Measurements from ENCODE around the gene NFKB2.

NFKB2 gene

DNA sequence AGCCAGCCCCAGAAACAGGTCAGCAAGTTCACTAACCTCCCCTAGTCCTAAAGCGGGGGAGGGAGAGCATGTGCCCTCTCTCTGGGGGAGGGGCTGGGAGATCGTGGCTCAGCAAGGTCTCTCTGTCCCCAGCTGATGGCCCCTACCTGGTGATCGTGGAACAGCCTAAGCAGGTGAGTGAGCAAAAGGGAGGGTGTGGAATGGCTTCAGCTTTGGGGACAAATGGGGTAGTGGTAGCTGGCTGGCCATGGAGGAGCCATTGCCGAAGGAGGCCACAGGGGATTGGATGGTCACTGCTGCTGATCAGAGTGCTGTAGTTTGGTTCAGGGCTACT lies 779 bp downstream of the NFKB2 start:
- DNase-seq, result no peak

DNA sequence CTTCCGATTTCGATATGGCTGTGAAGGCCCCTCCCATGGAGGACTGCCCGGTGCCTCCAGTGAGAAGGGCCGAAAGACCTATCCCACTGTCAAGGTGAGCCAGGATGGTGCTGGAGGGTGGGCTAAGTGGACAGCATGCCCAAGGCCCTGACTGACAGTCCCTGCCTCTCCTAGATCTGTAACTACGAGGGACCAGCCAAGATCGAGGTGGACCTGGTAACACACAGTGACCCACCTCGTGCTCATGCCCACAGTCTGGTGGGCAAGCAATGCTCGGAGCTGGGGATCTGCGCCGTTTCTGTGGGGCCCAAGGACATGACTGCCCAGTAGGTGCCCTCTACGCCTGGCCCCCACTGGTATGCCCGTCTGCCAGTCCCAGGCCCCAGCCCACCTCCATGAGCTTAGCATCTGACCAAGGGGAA lies 1.2 kb downstream of the NFKB2 start:
- DNase-seq, result no peak

DNA sequence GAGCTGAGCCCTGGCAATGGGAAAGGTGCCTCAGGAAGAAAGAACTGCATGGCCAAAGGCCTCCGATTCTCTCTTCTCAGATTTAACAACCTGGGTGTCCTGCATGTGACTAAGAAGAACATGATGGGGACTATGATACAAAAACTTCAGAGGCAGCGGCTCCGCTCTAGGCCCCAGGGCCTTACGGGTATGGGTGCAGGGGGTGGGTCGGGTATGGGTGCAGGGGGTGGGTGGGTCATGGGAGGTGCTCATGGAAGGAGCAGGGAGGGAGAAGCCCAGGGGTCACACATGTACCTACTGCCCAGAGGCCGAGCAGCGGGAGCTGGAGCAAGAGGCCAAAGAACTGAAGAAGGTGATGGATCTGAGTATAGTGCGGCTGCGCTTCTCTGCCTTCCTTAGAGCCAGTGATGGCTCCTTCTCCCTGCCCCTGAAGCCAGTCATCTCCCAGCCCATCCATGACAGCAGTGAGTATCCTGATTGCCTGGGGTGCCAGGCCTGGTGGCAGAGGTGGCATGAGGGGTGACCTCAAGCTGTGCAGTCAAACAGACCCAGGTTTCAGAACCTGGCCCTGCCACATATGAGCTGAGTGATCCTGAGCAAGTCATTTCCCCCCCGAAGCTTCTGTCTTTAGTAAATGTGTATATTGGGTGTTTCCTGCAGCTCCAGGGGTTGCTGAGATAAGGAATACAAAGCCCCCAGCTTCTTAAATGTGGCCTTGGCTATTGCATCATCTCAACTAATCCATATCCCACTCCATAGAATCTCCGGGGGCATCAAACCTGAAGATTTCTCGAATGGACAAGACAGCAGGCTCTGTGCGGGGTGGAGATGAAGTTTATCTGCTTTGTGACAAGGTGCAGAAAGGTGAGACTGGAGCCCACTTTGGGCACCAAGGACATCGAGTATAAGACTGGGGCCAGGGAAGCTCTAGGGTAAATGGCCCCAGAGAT lies 2.0 kb downstream of the NFKB2 start:
- DNase-seq, result no peak

DNA sequence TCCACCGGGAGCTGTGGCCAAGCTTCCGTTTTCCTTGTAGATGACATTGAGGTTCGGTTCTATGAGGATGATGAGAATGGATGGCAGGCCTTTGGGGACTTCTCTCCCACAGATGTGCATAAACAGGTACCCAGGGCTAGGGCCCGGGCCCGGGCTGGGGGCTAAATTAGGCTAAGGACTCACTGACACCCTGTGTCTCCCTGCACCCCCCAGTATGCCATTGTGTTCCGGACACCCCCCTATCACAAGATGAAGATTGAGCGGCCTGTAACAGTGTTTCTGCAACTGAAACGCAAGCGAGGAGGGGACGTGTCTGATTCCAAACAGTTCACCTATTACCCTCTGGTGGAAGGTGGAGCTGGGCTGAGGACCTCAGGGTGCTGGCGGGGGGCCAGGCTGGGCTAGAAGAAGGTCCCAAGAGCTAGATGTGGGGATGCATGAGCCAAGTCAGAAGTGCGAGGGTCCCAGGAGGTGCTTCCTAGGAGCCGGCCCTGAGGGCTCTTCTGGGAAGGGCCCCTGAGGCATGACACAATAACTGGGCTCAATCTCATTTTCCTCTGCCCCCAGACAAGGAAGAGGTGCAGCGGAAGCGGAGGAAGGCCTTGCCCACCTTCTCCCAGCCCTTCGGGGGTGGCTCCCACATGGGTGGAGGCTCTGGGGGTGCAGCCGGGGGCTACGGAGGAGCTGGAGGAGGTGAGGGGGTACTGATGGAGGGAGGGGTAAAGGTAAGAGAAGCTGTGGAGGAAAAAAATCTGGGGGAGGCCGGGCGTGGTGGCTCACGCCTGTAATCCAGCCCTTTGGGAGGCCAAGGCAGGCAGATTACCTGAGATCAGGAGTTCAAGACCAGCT lies 2.9 kb downstream of the NFKB2 start:
- DNase-seq, result no peak

DNA sequence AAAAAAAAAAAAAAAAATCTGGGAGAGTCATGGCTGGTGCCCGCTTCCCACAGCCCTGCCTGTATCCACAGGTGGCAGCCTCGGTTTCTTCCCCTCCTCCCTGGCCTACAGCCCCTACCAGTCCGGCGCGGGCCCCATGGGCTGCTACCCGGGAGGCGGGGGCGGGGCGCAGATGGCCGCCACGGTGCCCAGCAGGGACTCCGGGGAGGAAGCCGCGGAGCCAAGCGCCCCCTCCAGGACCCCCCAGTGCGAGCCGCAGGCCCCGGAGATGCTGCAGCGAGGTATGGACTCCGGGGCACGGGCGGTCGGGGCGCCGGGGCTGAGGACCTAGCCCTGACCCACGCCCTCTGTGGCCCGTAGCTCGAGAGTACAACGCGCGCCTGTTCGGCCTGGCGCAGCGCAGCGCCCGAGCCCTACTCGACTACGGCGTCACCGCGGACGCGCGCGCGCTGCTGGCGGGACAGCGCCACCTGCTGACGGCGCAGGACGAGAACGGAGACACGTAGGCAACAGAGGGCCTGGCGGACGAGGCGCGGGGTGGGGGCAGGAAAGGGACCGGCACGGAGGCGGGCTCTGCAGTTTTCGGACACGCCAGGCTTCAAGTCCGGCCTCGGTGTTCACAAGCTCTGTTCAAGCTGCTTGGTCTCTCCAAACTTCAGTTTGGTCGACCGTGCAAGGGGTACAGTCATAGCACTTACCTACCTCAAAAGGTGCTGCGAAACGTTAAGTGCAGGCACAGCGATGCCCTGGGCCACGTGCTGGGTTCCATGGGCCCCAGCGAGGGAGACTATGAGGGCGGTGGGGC lies 3.9 kb downstream of the NFKB2 start:
- peak; percentile 57 for DNase-seq

DNA sequence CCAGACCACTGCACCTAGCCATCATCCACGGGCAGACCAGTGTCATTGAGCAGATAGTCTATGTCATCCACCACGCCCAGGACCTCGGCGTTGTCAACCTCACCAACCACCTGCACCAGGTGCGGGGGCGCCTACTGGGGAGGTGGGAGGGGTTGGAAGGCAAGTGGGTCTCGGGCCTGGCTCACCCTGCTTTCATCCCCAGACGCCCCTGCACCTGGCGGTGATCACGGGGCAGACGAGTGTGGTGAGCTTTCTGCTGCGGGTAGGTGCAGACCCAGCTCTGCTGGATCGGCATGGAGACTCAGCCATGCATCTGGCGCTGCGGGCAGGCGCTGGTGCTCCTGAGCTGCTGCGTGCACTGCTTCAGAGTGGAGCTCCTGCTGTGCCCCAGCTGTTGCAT lies 4.6 kb downstream of the NFKB2 start:
- no peak for DNase-seq

DNA sequence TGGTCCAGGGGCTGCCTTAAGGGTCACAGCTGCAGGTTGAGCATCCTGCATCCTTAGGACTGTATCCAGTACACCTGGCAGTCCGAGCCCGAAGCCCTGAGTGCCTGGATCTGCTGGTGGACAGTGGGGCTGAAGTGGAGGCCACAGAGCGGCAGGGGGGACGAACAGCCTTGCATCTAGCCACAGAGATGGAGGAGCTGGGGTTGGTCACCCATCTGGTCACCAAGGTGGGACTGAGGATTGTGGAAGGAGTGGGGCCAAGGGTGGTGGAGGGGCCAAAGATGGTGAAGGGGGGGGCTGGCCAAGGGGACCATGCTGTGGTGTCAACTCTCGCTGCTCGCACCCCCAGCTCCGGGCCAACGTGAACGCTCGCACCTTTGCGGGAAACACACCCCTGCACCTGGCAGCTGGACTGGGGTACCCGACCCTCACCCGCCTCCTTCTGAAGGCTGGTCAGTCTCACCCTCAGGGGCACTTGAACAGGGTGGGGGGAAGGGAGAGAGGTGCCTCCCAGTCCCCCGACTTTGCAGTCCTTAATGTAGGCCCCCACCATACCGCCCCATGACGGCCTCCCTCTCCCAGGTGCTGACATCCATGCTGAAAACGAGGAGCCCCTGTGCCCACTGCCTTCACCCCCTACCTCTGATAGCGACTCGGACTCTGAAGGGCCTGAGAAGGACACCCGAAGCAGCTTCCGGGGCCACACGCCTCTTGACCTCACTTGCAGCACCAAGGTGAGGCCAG lies 5.3 kb downstream of the NFKB2 start:
- no peak for DNase-seq

DNA sequence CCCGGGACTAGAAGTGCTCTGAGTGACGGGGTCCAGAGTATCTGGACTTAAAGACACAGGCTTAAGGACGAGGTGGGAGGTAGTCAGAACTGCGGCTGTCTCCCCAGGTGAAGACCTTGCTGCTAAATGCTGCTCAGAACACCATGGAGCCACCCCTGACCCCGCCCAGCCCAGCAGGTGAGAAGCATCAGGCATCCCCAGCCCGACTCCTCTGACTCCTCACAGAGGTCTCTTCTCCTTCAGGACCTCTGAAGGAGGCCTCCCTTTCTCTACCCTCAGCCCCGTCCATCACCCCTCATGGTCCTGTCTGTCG lies 5.8 kb downstream of the NFKB2 start:
- DNase-seq, result no peak

DNA sequence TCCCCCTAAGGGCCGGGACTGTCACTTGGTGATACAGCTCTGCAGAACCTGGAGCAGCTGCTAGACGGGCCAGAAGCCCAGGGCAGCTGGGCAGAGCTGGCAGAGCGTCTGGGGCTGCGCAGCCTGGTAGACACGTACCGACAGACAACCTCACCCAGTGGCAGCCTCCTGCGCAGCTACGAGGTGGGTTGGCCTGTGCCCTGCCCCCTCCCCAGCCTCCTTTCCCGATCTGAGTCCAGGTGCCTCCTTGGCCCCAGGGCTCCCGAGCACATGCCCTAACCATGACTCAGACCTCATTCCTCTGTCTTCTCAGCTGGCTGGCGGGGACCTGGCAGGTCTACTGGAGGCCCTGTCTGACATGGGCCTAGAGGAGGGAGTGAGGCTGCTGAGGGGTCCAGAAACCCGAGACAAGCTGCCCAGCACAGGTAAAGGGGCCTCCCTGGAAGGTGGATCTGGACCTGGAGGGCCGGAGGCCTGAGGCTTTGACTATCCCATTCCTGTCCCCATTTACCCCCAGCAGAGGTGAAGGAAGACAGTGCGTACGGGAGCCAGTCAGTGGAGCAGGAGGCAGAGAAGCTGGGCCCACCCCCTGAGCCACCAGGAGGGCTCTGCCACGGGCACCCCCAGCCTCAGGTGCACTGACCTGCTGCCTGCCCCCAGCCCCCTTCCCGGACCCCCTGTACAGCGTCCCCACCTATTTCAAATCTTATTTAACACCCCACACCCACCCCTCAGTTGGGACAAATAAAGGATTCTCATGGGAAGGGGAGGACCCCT lies 6.4 kb downstream of the NFKB2 start:
- DNase-seq, result no peak

DNA sequence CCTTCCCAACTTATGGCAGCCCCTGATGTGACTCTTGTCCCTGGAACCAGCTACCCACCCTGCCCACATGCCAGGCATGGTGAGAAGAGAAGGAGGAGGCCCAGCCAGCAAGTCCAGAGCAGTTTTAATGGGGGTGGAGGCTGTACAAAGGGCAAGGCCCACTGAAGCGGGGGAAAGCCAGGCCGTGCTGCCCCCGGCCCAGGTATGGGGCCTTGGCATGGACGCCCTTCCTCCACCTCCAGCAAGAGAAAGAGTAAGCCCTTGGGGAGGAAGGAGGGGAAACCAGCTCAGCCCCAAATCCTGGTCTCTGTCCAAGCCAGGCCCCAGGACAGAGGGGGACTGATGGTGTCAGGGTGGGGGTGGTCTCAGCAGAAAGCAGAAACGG lies 7.0 kb downstream of the NFKB2 start:
- no peak for DNase-seq

DNA sequence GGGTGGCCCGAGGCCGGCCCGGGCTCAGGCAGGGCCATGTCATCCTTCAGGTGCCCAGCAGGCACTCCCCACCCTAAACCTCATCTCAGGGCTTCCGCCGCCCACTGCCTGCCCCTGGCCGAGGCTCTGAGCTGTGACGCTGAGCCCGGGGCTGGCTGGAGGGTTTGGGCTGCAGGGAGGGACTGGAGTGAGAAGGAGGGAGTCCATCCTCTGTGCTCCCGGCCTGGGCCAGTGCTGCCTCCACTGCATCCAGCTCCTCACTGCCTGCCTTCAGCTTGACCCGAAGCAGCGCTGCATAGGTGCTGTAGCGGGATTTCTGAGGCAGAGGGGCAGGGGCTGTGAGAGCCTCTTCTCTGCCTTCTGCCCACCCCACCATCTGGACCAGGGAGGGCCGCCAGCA lies 7.6 kb downstream of the NFKB2 start:
- DNase-seq, result no peak

DNA sequence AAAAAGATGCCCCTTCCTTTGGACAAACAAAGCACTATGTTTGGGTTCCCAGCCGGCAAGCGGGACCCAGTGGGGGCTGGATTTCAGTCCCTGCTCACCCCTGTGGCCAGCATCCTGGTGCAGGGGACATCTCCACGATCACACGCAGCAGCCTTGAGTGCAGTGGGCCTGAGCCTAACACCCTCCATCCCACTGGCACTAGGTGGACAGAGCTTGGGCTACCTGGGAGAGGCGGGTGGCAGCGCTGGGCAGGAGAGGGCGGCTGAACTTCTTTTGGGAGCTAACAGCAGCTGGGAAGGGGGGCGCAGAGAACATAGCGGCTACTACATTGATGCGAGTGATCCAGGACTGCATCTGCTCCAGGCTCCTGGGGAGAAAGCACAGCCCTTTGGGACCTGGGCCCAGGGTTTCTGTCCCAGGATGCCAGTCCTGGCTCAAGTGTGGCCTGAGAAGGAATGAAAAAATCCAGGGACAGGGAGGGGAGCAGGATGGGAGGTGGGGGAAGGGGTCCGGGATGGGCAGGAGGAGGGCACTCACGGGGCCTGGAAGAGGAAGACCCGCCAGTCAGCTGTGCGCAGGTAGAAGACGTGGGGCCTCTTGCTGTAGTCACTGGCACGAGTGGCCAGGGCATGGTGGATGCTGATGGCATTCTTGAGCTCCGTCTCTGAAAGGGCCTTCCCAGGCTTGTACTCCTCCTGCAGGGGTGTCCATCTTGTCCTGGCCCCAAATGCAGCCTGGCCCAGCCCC lies 9.0 kb downstream of the NFKB2 start:
- DNase-seq, result no peak

DNA sequence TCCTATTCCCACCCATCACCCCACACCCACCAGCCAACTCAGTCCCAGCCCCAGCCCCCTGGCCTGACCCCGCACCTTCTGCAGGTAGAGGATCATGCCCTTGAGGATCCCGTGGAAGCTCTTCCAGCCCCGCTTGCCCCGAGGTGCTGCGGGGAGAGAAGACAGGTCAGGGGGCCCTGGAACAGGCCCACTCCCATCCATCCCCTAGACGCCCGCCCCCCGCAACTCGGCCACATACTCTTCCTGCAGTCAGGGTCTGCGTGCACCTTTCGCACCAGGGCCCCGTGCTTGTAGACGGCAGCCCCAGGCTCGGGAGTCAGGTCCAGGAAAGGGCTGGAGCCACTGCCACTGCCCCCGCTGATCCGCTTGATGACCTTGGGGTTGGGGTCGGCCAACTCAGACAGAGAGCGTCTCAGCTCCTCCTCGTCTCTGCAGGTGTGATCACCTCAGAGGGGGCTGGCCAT lies 9.6 kb downstream of the NFKB2 start:
- DNase-seq, result no peak

DNA sequence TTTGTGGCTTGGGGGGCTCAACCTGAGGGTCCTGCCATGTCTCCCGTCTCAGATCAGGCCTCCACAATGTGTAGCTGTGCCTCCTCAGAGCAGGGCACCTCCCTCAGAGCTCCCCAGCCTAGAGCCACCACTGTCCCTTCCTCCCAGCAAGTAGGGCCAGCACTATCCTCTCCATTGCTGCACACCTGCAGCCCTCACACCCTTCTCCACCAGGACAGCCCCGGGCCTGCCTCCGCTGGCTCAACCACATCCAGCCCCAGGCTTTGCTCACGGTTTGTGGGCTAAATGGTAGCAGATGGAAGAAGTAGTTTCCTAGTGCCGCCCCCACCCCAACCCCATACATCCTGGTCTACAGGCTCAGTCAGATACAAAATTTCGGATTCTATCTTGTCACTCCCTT lies 10.1 kb downstream of the NFKB2 start:
- DNase-seq, result no peak

DNA sequence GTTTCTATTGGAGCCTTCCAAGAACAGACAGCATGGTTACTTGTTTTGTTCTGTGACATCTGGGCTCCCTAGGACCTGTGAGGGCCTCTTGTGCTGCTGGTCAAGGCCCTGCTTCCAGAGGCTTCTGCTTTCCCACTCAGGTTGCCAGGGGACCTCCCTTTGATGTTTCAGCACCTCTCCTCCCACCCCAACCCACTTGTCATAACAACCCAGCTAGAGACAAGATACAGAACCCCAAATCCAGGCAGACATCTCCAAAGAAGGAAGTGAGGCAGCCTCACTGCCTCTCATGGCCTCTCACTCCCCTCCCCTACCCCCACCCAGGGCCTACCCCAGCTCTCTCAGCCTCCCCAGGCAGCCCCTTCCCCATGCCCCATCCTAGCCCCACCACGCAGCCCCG lies 11.3 kb downstream of the NFKB2 start:
- no peak for DNase-seq

DNA sequence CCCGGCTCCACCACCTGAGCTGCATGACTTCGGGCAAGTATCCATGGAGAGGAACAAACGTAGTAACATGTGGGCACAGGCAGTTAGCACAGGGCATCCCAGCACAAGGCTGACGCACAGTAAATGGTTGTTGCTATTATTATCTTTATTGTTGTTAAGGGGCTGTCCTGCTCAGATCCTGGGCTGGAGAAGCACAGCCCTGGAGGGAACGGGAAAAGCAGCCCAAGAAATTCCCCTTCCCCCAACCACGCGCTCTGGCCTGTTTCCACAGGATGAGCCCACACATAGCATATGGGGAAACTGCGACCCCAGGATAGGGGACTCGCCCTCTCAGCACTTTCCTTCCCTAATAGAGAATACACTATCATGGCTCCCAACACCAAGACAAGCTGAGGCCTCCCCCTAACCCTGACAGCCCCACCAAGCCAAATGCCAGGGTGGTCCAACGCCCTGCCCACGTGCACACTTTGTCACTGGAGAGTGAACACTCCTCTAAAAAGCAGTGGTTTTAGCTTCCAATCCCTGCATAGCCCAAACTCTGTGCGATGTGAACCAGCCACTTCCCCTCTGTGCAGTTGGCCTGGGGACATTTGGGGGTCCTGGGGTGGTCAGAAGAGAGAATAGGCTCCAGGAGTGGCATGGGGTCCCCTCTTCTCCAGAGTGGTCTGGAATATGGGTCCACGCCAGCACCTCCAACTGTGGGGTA lies 12.1 kb downstream of the NFKB2 start:
- DNase-seq, result no peak

DNA sequence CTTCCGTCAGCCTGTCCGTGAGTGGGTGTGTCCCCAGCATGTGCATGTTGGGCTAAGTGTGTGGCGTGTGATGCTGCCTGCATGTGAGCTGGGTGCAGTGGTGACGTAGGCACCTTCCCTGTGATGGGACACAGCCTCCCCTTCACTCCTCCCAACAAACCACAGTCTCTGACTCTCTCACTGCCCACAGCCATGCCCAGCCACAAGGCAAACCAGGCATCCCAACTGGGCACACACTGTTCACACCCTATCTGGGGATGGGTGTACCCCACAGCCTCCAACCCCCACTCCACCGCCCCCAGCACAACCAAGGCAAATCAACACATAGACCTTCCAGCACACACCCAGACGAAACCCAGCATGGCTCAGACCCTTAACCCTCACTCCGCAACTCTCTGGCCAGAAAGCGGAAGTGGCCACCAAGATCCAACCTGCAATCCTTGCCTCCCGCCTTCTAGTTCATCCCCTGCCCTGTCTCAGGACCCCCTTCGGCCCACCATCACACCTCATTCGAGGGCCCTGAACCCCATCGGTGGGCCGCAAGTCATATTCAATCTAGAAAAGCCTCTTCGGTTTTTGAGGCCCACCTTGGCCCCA lies 12.7 kb downstream of the NFKB2 start:
- no peak for DNase-seq

DNA sequence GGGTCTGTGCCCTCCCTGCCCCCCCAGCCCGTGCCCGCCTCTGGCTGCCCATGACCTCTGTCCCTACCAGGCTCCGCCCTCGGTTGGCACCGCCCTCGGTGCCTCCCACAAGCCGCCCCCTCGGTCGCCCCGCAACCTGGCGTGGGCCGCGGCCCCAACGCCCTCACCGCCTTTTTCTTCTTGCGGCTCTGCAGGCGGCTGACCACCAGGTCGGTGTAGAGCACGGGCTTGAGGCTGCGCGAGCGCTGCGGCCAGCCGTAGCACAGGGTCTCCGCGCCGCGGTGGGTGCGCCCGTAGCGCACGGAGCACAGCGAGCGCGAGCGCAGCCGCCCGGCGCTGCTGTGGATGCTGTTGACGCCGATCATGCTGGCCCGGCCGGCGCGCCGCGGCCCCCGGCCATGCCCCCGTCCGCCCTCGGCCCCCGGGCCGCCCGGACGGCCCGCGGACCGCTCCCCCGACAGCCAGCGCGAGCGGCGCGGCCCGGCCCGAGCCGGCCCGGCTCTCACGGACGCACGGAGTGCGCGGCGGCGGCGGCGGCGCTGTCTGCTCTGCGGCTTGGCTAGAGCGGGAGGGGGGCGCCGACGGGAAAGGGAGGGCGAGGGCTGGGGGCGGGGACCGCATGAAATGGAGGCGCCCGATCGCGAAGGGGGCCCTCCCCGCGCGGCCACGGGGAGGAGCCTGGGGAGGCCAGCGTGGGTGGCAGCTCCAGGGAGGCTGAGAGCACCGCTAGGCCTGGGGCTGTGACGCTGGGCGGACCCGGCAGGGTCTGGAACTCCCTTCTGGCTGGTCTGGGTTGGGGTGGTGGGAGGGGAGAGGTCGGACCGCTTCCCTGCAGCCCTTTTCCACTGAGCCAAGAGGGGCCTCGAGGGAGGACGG lies 13.5 kb downstream of the NFKB2 start:
- DNase-seq, result no peak

Measured in NCI-H446 treated with DMSO at 0.1 percent for 48 hours (cell line).